Glomerular visceral epithelial cell (primary cell): ENCODE measurements around the gene HMG20A.

Experiments used
- DNase-seq: peaks from one replicate; pipeline ENCODE4 v3.0.0-alpha.2; 2016; ENCODE audit errors: extremely low spot score

HMG20A gene

DNA sequence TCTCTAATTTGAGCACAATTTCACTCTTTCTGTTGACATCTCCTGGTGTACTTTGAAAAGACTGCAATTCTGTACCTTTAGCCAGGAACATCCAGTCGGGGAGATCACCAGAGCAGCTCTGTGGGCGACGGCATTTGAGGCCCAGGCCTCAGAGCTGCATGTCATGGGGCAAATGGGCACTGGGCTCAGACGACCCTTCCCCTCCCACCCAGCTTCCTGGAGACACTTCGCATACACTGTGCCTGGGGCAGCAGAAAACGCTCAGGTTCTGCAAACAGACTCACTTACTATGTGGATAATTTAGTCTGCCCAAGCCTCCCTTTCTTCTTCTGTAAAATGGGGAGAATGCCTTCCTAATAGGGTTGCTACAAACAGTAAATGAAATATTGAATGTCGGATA, 96.9 kb downstream of the HMG20A start:
- no peak for DNase-seq

- no peak for DNase-seq
Observed at GRCh38 chr15:77518458-77518857, 97.8 kb downstream of the HMG20A start.

DNA sequence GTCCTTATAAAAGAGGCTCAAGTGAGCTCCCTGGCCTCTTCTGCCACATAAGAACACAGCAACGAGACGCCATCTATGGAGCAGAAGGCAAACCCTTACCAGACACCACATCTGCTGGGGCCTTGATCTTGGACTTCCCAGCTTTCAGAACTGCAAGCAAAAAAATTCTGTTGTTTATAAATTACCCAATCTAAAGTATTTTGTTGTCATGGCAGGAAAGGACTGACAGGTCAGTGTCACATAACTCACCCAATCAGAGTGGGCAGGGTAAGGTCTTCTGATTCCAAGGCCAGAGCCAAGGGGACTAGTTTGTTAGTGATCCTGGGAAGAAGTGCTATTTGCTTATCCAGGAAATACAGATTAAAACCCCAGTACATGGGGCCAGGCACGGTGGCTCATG, 98.9 kb downstream of the HMG20A start:
- no peak for DNase-seq

DNA sequence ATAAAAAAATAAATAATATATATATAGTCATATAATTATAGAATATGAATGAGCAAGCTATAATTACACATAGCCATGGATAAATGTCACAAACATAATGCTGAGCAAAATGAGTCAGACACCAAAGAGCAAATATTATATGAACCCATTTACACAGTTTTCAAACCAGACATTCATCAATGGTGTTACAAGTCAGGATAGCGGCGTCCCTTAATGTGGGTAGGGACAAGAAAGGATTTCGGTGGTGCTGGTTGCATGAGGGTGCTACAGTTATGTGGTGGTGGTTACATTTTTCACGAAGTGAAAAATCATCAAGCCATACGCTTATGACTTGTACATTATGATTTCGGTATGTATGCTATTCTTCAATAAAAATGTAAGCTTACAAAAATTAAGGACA, 100.5 kb downstream of the HMG20A start:
- DNase-seq: no peak

GRCh38 chr15:77525400-77525811, 104.7 kb downstream of the HMG20A start:
- no peak for DNase-seq

DNA sequence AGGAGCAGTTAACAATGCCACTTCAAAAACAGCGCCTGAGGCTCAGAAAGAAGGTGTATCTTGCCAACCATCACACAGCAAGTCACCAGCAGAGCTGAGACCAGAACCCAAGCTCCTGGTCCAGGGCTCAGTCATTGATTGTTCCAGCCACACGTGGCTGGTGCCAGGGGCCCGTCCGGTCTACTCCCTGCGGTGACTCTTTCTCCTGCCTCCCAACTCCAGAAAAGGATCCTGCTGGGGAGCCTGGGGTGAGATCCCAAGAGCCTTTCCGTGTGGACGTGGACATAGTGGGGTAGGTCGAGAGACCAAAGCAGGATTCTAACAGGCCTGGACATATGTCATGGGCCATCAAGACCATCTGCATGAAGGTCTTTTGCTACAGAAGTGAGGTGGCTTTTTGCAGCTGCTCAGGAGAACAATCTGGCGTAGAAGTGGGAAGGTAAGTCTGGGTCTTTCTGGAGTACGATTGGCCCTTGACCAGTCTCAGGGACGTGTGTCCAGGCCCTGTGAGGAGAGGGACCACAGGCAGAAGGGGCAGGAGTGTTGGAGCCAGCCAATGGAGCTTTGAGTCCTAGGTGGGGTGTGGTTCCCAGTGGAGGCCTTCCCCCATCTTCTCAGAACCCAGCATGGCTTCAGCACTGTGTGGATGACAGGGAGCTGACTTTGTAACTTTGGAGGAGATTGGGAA, 105.4 kb downstream of the HMG20A start:
- no peak for DNase-seq

- DNase-seq: no peak
Observed at GRCh38 chr15:77526595-77527163, 106.0 kb downstream of the HMG20A start.

DNA sequence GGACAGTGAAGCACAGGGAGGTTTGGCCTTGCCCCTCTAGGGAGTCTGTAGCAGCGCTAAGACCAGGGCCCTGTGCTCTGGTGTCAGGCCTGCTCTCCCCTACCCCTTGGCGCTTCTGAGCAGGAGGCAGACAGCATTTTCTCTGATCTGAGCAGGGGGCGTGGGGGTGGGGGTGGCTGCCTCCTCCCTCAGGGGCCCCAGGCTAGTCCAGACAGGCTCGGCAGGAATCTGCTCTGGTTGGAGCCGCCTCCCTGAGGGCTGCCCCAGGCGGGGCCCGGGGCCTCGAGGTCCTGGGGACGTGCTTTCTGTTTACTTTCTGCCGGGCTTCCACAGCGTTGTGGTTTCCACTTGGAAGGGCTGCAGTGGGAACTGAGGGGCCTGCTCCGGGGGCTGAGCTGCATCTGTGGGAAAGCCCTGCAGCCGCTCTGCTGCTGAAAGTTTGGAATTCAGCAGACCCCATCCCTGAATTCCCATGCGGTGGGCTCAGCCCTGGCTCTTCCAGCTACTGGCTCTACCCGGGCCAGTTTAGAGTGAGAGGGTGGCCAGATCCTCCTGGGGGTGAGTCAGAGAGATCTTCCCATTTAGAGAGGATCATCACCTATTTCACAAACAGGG, 106.6 kb downstream of the HMG20A start:
- peak; percentile 63 for DNase-seq

DNA sequence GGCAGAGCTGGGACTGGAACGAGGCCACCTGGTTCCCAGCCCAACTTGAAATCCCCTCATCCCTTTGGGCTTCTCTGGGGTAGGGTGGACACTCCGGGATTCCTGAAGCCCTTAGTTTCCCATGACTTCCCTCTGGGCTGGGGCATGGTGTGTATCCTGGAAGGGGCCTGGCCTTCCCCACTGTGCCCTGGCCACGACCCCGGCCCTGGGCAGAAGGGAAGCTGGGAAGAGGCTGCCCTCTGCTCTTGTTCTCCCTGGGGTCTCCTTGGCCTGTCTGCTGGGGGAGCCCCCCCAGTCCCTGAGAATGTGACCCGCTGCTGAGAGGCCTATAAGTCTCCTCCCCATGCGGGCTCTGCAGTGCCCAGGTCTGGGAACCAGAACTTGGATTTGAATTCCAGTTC, 107.1 kb downstream of the HMG20A start:
- DNase-seq: no peak

DNA sequence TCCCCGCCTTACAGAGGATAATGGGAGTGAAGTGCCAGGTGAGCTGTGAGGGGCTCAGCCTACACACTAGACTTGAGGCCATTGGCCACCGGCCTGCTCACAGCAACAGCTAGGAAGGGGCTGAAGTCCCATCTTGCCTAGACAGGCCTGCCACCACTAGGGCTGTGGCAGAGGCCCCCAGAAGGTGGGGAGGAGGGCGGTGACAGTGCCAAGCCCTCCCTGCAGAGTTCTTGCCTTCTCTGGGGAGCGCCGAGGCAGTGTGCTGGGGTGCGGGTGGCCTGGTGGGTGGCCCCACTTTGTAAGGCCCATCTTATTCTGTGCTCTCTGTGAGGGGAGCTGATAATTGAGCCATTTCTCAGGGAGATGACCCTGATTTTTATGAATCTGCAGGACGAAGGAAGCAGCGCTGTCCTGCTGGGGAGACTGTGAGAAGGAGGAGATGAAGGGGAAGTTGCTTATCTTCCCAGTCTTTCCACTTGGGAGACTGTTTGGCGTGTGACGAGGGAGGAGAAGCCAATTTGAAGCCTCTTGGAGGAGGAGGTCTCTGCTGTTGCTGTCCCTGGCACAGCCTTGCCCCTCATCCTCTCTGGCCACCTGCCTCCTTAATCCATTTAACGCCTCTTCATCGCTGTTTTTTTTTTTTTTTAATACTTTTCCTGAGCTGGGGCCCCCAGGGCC, 107.7 kb downstream of the HMG20A start:
- no peak for DNase-seq

GRCh38 chr15:77528968-77529319, 108.3 kb downstream of the HMG20A start:
- DNase-seq: no peak

GRCh38 chr15:77529394-77530159, 108.9 kb downstream of the HMG20A start:
- DNase-seq: no peak

DNA sequence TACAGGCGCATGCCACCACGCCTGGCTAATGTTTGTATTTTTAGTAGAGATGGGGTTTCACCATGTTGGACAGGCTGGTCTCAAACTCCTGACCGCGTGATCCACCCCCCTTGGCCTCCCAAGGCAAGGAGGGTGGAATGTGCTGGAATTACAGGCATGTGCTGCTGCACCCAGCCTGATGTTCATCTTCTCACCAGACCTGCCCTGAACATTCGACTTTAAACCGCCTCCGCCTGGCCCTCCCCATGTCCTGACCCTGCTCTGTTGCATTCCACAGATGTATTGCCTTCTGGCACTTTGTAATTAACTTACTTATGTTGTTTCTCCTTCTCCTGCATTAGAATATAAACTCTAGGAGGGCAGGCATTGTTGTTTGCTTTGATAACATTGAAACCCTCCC, 109.9 kb downstream of the HMG20A start:
- no peak for DNase-seq

DNA sequence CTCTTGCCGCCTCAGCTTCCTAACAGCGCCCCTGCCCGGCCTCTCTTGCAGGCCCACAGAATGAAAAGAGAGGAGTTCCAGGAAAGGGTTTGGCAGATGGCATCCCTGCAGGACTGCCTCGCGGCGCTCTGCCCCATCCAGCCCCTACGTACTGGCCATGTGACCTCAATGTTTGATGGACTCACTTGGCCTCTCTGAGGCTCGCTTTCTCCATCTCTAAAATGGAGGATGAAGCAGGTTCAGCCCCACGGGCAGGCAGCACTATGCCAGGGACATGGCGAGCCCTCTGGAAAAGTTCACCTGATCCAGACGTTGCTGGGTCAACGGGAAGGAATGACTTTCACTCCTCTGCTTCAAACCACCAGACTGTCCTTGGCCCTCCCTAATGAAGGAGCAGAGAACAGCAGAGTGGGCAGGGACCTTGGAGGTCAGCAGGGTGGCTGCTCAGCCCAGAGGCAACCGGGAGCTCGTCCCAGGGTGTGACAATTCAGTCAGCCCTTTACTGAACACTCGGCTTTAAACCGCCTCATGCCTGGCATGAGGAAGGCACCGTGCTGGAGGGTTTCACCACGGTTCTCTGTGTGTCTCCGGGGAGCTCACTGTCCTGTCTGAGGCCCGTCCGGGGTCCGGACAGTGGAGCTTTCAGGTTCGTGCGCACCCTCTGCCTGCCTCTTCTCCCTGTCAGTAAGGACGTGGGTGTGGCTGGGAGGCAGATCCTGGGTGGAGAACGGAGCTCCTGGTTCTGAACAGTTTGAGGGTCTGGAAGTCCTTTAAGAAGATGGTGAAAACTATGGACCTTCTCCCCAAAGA, 110.7 kb downstream of the HMG20A start:
- no peak for DNase-seq

DNA sequence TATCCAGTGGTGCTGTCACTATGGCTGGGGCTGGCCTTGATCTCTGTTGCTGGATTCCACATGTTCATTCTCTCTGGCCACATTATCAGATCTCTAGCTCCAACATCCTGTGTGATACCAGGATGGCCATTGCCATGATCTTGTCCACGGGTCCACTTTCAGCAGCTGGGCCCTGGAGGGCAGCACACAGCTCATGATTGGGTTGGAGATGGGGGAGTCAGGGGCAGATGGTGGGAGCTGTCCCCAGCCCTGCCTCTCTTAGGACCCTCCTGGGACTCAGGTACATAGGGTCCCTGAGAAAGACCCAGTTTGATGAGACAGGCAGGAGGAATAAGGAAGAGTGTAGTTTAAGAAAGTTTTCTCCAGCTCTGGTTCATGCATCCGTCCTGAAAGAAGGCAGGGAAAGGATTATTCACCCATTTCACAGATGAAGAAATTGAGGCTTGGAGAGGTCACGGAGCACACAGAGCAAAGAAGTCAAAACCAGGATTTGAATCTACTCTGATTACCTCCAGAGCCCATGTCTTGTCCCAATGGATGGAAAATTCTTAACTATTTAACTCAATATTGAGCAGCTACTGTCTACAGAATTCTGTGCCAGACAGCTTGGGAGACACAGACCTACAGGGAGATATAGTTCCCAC, 111.5 kb downstream of the HMG20A start:
- DNase-seq: no peak

DNA sequence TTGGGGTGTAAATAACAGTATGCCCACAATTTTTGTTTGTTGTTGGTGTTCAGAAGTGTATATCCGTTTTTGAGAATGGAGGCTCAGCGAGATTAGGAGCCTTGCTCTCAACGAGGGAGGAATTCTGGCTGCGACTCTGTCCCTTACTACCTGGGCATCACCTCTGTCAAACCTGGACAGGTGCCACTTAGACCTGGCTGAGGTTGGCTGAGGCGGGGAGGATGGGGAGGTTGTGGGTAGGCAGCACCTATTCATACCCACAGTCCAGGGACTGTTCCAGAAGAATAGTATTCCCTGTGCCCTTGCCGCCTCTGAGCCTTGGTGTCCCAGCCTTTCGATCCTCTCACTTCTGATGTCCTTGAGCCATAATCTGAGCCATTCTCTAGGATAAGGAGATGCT, 112.2 kb downstream of the HMG20A start:
- DNase-seq: no peak

DNA sequence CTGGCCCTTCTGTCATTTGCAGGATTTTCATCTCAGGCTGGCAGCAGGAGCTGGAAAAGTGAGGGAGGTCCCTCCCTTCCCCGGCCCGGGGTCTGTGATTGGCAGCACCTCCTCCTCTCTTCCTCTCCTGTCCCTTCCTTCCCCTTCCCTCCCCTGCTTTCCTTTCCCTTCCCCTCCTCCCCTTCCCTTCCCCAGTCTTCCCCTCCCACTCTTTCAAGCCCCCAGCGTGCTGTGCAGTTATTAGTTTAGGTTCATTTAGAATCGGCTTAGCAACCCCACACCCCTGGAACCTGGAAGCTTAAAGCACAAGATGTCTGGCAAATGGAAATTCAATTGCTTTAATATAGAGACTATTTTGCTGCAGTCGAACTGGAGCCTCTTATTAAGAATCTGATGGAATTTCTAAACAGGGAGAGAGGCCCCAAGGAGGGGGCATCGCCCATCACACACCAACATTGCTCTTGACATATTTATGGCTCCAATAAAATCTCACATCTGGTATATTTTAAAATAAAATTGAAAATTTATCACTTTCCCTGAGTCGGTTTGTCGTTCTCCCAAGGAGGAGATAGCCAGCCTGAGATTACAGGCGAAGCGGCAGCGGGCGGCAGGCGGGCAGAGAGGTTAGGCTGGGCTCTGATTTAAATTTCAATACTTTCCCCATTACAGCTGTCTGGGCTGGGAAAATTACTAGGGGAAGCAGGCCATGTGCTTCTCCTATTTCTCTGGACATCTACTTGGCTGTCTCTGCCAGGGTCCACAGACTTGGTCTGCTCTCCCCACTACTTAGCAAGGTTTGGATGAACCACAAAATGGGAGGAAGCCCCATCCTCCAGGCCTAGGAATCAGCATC, 113.1 kb downstream of the HMG20A start:
- no peak for DNase-seq
